ACHN (cell line): ENCODE data around the gene ARL4C.

ENCODE experiments used
- DNase-seq: peaks from one replicate; pipeline ENCODE4 v3.0.0-alpha.2; 2015
- in situ Hi-C: cut with HindIII; loops from 2 replicates; pipeline ENCODE4 v1.10.0; 2017; ENCODE audit warnings: low sequenced_read_pairs, low pct_ligation_motif_present, low pct_unique_long_range_greater_than_20kb

ARL4C gene

GRCh38 chr2:234453216-234453615 is 43.7 kb downstream of the ARL4C start:
- in situ Hi-C loops: no loop called here
- DNase-seq: no peak

- in situ Hi-C loops: no loop called here
- no peak for DNase-seq
These were observed 44.8 kb downstream of the ARL4C start for GRCh38 chr2:234451852-234452625.

- DNase-seq: no peak
- in situ Hi-C loops: no loop called here
These were observed 45.6 kb downstream of the ARL4C start for GRCh38 chr2:234451242-234451641.

GRCh38 chr2:234450431-234451124 is 46.3 kb downstream of the ARL4C start:
- in situ Hi-C loops: no loop called here
- no peak for DNase-seq

GRCh38 chr2:234448506-234449184 is 48.2 kb downstream of the ARL4C start:
- in situ Hi-C loops: no loop called here
- DNase-seq: no peak

- in situ Hi-C loops: no loop called here
- no peak for DNase-seq
These were observed 48.9 kb downstream of the ARL4C start for GRCh38 chr2:234447963-234448362.

- DNase-seq: no peak
- in situ Hi-C loops: no loop called here
These were observed 49.7 kb downstream of the ARL4C start for GRCh38 chr2:234447189-234447588.

- DNase-seq: no peak
- in situ Hi-C loops: no loop called here
These were observed 50.3 kb downstream of the ARL4C start for GRCh38 chr2:234446404-234447076.

GRCh38 chr2:234444893-234445292 is 52.0 kb downstream of the ARL4C start:
- DNase-seq: no peak
- in situ Hi-C loops: no loop called here

GRCh38 chr2:234444242-234444730 is 52.6 kb downstream of the ARL4C start:
- in situ Hi-C loops: no loop called here
- DNase-seq: no peak
